ENCODE data around the gene BMF. TPM values are rescaled to one million over a fixed set of nuclear protein-coding genes. Genes with fewer than 3 reads are reported as not detected.

The BMF gene
- total RNA-seq, 2 donors from 2014 or later: 8.8 to 19.0 TPM

DNA sequence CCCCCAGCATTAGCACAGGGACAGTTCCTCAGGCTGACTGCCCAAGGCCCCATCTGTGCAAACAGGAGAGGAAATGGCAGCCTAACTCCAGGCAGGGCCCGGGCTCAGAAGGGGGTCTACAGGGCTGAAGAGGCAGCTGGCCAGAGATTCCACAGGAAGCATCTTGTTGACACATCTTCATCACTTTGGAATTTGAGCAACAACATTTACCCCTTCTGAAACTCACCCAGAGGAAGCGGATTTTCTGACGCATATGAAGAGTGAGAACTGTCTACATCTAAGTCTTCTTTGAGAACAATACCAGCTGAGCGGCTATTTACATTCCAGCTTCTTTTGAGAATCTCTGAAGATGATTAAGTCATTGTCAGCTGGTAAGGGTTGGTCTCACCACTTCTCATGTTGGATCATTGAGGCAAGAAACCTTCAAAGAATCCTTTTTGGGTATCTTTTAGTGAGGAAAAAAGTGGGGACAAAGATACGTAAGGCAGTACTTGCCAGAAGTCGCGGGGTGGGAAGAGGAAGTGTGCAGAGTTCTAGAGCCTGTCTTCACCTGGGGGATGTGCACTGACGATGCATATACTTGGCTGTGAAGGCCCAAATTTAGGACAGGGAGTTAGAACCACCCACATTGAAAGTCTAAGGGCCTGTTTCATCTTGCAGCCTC is 44.3 kb downstream of the BMF start:
- Histone ChIP-seq H3K27me3 (replicated peaks; ENCODE audit: insufficient read depth) (no peaks in the 10 kb centered on the region), H3K4me1 (replicated peaks) (peaks cover 8% of the 10 kb centered on the region), H3K4me3 (no peak overlapping the region), H3K27ac (no peak overlapping the region), H3K9me3 (no peaks in the 10 kb centered on the region), H3K36me3 (no peaks in the 10 kb centered on the region)
- no peak for DNase-seq (ENCODE audit: low spot score)
- TF ChIP-seq, protein P1, sequence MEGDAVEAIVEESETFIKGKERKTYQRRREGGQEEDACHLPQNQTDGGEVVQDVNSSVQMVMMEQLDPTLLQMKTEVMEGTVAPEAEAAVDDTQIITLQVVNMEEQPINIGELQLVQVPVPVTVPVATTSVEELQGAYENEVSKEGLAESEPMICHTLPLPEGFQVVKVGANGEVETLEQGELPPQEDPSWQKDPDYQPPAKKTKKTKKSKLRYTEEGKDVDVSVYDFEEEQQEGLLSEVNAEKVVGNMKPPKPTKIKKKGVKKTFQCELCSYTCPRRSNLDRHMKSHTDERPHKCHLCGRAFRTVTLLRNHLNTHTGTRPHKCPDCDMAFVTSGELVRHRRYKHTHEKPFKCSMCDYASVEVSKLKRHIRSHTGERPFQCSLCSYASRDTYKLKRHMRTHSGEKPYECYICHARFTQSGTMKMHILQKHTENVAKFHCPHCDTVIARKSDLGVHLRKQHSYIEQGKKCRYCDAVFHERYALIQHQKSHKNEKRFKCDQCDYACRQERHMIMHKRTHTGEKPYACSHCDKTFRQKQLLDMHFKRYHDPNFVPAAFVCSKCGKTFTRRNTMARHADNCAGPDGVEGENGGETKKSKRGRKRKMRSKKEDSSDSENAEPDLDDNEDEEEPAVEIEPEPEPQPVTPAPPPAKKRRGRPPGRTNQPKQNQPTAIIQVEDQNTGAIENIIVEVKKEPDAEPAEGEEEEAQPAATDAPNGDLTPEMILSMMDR (IDR thresholded peaks at IDR 0.05): no peak
- TF ChIP-seq POLR2AphosphoS5 (IDR thresholded peaks at IDR 0.05): no peak
- no peak for TF ChIP-seq POLR2A (IDR thresholded peaks at IDR 0.05)
- intact Hi-C loops (cut with DNase I): no loop called here
- 85% methylated on average over 8 of the region's 8 CpGs for WGBS

DNA sequence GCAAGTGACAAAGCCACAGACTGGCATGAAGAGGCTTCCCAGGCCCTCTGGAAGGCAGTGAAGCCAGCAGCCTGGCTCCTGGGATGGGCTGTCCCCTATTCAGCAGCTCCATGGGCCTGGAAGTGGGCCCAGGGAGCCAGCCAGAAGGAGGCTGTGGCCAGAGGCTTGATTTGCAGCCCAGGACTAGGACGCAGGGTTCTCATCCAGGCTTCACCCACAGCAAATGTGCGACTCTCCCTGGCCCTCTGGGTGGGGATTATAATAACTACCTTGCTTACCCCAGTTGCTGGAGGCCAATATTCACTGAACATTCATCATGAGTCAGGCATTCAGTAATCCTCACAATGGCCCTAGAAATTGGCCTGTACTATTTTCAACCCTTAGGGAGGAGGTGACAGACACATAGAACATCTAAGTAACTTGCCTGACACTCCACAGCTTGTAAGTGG is 45.1 kb downstream of the BMF start:
- intact Hi-C loops (cut with DNase I): no loop called here
- DNase-seq (ENCODE audit: low spot score): no peak

DNA sequence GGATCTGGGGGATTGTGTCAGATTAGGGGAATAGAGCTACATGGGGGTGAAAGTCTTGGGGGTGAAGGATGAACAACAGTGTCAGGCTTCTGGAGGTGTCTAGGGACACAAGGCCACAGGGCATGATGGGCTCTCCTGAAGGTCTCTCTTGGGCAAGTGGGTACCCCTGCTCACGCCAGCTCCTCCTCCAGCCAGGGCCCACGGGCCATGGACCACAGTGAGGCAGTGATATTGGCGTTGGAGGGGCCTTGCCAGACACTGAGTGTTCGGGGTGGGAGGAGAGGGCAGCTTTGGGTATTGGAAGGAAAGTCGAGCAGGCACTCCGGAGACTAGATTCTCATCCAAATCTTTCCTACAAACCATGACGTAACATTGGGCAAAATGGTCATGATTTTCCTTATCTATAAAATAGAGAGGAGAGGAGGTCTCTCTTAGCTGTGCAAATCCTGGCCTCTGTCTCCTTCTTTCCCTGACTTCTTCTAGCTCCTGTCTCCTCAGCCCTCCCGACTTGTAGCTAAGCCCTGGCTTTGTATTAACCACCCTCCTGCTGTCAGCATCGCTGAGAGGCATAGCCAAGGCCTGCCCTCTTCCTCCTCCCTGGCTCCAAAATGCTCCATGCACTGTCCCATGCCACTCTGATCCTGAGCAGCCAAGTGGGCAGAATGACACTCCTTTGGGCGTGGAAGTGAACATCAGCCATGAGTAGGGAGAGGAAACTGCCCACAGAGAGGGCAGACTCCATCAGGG is 45.7 kb downstream of the BMF start:
- WGBS: 96% methylated on average over 10 of the region's 10 CpGs
- H3K4me1 ChIP-seq (replicated peaks): no peaks in the 10 kb centered on the region
- DNase-seq (ENCODE audit: low spot score): no peak
- intact Hi-C loops (cut with DNase I): no loop called here
- TF ChIP-seq POLR2A (IDR thresholded peaks at IDR 0.05) (no peak), POLR2AphosphoS5 (IDR thresholded peaks at IDR 0.05) (no peak)
- TF ChIP-seq, protein P1 (IDR thresholded peaks at IDR 0.05): no peak
- H3K36me3 ChIP-seq: no peaks in the 10 kb centered on the region
- no peak overlapping the region for H3K27ac ChIP-seq
- no peak overlapping the region for H3K4me3 ChIP-seq
- H3K9me3 ChIP-seq: no peaks in the 10 kb centered on the region
- H3K27me3 ChIP-seq (replicated peaks; ENCODE audit: insufficient read depth): no peaks in the 10 kb centered on the region

More for the DNA sequence above, 45.1 kb downstream of the BMF start:
- Histone ChIP-seq H3K4me1 (replicated peaks) (peaks cover under 1% of the 10 kb centered on the region), H3K27me3 (replicated peaks; ENCODE audit: insufficient read depth) (no peaks in the 10 kb centered on the region), H3K36me3 (no peaks in the 10 kb centered on the region), H3K27ac (no peak overlapping the region), H3K4me3 (no peak overlapping the region), H3K9me3 (no peaks in the 10 kb centered on the region)
- TF ChIP-seq POLR2A (IDR thresholded peaks at IDR 0.05) (no peak), POLR2AphosphoS5 (IDR thresholded peaks at IDR 0.05) (no peak)
- TF ChIP-seq, protein P1 (IDR thresholded peaks at IDR 0.05): no peak
- WGBS: 68% methylated on average over 2 of the region's 2 CpGs

DNA sequence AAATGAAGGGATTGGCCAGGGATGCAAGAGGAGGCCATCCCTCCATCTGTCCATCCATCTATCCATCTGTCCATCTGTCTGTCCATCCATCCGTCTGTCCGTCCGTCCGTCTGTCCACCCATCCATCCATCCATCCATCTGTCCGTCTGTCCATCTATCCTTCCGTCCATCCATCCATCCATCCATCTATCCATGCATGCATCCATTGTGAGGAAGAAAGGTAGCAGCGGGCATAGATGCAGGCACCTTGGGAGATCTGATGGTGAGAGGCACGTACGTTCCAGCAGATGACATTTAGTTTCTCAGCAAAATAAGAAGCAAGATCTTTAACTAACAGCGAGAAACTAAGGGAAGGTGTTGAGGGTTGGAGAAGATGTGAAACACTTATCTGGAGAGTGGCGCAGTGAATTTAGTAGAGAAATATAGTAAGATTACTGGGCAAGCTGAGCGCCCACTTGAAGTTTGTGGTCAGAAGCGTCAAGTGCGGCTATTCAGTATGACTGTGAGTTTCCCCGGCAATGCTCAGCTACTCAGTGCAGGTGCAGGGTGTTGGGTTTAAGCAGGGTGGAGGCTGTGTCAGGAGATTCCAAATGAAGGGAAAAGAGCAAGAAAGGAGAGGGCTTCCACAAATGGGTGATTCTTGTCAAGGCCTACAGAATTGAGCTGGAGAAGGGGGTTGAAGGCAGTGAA is 47.3 kb downstream of the BMF start:
- TF ChIP-seq POLR2AphosphoS5 (IDR thresholded peaks at IDR 0.05) (no peak), POLR2A (IDR thresholded peaks at IDR 0.05) (no peak)
- TF ChIP-seq, protein P1 (IDR thresholded peaks at IDR 0.05): no peak
- DNase-seq (ENCODE audit: low spot score): no peak

More for the DNA sequence above, 47.3 kb downstream of the BMF start:
- no peaks in the 10 kb centered on the region for H3K27me3 ChIP-seq (replicated peaks; ENCODE audit: insufficient read depth)
- no peak overlapping the region for H3K4me3 ChIP-seq
- WGBS: 93% methylated on average over 15 of the region's 15 CpGs
- H3K4me1 ChIP-seq (replicated peaks): no peaks in the 10 kb centered on the region
- no peak overlapping the region for H3K27ac ChIP-seq
- intact Hi-C loops (cut with DNase I): no loop called here
- no peaks in the 10 kb centered on the region for H3K36me3 ChIP-seq
- H3K9me3 ChIP-seq: no peaks in the 10 kb centered on the region

Measured in prostate gland (tissue), 2 donors.